ENCODE measurements around the gene COL6A3.

The COL6A3 gene, protein sequence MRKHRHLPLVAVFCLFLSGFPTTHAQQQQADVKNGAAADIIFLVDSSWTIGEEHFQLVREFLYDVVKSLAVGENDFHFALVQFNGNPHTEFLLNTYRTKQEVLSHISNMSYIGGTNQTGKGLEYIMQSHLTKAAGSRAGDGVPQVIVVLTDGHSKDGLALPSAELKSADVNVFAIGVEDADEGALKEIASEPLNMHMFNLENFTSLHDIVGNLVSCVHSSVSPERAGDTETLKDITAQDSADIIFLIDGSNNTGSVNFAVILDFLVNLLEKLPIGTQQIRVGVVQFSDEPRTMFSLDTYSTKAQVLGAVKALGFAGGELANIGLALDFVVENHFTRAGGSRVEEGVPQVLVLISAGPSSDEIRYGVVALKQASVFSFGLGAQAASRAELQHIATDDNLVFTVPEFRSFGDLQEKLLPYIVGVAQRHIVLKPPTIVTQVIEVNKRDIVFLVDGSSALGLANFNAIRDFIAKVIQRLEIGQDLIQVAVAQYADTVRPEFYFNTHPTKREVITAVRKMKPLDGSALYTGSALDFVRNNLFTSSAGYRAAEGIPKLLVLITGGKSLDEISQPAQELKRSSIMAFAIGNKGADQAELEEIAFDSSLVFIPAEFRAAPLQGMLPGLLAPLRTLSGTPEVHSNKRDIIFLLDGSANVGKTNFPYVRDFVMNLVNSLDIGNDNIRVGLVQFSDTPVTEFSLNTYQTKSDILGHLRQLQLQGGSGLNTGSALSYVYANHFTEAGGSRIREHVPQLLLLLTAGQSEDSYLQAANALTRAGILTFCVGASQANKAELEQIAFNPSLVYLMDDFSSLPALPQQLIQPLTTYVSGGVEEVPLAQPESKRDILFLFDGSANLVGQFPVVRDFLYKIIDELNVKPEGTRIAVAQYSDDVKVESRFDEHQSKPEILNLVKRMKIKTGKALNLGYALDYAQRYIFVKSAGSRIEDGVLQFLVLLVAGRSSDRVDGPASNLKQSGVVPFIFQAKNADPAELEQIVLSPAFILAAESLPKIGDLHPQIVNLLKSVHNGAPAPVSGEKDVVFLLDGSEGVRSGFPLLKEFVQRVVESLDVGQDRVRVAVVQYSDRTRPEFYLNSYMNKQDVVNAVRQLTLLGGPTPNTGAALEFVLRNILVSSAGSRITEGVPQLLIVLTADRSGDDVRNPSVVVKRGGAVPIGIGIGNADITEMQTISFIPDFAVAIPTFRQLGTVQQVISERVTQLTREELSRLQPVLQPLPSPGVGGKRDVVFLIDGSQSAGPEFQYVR (N-terminal part only)

DNA sequence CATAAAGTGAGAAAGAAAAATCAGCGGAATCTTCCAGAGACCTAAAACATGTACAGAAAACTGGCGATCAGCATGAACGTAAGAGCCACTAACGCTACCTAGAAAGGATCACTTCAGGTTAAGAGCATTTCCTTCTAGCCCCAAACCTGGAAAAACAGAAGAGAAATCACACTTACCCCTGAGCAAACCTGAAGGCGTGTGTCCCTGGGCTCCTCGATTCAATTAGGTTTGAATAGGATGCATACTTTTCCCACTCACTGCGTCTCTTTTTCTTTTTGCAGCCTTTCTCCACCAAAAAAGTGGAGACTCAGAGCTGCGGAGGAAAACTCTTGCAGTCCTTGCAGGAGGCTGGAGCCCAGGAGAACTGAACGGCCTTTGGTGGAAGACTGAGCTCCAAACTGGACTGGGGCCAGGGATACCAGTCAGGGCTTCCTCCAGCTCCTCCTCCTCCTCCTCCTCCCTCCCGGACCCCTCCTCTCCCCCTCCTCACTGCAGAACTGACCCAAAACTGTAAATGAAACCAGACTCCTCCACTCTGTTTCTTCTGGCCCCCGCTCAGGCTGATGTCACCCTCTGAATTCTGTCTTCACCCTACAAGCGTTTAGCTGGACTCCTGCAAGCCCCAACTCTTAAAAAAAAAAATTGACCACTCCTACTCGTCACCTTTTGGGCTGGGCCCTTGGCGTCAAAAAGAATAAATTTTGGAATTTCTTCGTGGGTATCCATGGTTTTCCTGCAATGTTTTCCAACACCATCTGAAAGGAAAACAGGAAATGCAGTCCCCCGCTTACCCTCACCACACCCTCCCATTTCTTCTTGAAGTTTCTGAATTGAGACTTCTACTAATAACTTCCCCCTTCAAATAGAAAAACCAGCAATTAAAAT lies at the start of gene COL6A3:
COL6A3 (minus strand) TSS at position 388 of the 885 bp plus-strand sequence. CDS start 17,347 bp downstream, outside the sequence.
- DNase-seq: no peak

DNA sequence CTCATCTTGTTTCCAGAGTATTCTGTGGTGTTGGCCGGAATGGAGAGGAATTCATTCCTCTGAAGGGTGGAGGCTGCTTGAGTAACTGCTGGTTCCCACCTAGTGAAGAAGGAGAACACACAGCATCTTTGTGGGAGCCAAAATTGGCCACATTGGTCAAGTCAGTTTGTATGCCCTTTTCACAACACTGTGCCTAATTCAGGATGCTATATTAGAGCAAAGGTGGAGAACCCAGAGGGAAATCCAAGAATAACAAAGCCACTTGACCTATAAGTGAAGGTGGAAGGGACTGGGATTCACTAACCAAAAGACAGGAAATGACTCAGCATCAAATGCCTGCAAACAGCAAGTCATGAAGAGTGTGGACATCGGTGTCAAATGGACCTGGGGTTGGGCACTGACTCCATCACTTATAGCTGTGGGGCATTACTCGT lies 45.8 kb upstream of the COL6A3 start:
- DNase-seq: no peak

DNA sequence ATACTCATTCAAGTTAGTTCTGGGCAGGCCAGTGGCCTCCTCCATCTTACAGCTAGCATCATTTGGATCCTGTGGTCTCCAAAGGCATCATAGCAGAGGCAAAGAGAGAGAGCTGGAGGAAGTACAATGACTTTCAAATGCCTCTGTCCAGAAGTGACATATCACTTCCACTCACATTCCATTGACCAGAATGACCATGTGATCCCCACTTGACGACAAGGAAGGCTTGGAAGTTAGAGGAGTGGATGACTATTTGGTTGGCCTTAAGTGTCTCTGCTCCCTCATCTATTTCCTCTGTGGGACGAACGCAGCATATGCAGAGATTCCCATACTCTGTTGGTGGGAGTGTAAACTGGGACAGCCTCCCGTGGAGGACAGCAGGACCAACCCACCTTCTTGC lies 45.3 kb upstream of the COL6A3 start:
- no peak for DNase-seq

DNA sequence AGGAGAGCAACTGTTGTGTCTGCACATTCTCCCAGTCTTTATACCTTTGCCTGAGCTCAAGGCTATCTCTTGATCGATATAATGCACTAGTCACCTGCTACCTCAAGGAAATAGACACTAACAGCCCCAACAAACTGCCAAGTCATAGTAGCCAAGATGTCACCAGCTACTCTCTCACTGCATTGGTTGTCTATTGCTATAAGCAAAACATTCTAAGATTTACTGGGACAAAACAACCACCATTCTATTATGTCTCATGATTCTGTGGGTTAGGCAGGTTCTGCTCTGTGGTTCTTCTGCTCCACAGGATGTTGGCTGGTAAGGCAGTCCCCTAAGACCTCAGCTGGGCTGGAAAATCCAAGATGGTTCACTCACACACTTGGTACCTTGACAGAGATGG lies 44.6 kb upstream of the COL6A3 start:
- DNase-seq: no peak

DNA sequence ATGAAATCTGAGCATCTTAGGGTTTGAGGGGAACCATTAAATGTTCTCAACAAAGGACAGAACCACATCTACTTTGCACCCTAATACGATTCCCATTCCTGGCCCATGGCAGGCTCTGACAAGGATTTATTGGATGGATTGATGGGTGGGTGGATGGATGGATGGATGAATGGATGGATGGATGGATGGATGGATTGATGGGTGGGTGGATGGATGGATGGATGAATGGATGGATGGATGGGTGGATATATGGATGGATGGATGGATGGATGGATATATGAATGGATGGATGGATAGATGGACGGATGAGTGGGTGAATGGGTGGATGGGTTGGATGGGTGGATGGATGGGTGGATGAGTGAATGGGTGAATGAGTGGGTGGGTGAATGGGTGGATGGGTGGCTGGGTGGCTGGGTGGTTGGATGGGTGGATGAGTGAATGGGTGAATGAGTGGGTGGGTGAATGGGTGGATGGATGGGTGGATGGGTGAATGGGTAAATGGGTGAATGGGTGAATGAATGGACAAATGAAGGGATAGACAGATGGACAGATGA lies 43.5 kb upstream of the COL6A3 start:
- no peak for DNase-seq

DNA sequence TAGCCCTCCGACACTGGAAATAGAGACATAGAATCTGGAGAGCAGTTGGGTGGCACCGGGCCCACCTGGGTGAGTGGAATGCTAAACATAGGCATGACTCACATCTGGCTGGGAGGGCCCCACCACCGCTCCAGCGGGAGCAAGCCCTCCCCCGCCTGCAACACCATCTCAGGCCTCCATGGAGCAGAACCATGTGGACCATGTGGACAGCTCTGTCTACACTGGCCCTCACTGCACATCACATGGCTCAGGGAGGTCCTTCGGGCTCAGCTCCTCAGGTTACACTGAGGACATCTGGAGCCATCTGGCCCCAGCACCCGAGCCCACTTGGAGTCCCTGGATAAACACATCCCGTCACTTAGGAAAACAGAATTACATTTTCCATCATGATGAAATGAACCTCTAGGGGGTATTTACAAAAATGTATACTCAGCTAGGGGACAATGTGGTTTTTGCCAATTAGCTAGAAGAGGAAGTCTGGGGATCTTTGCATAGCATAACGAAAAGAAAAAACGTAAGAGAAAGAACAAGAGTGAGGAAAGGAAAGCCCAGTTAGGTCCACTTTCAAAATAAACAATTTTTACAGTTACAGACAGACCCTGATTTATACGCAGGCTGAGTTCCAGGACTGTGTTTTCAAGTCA lies 42.4 kb upstream of the COL6A3 start:
- no peak for DNase-seq

DNA sequence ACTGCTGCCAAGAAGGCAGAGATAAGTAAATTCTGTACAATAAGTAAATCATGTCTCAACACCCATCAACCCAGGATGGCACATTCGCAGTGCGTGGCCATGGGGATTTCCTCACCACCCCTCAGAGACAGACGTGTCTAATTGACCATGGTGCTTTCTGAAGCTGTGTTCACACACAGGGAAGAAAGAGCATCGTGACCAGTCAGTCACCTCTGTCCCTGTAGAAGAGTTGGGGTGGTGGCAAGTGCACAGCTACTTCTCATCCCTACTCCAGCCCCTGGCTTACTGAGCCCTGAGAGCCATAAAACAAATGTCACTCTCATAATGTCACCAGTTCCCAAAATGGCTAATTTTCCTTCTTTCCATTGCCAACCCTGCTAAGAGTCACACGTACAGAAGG lies 41.8 kb upstream of the COL6A3 start:
- DNase-seq: no peak

DNA sequence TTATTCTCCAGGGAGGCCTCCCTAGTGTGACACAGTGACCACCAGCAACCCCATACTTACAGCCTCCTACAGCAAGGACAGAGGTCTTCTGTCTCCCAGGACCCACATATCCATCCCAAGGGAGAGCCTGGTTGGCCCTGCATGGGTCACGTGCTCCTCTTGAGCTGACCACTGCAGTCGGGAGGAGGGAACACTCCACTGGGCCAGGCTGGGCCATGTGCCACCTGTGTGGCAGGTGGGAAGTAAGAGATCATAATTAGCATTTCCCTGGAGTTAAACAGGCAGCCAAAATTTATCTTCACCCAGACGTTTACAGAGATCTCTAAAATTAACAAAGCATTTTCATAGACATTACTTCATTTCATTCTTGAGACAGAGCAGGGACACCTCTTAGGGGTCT lies 39.7 kb upstream of the COL6A3 start:
- DNase-seq: no peak

DNA sequence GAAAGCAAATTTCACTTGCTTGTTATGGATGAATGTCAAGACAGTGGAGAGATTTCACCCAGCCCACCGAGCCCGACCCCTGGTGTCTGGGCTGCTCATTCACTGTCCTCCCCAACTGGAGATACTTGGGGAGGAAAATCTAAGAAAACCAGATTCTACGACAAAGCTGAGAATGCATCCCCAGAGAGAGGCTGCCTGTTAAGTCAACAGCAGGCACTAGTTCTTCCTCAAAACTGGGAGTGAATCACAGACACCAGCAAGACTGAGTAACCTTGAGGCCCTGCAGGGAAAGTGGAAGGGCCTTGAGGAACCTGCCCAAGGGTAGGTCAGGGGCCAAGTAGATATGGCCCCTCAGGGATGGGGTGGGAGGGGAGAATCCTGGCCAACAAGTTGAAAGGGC lies 38.9 kb upstream of the COL6A3 start:
- no peak for DNase-seq

DNA sequence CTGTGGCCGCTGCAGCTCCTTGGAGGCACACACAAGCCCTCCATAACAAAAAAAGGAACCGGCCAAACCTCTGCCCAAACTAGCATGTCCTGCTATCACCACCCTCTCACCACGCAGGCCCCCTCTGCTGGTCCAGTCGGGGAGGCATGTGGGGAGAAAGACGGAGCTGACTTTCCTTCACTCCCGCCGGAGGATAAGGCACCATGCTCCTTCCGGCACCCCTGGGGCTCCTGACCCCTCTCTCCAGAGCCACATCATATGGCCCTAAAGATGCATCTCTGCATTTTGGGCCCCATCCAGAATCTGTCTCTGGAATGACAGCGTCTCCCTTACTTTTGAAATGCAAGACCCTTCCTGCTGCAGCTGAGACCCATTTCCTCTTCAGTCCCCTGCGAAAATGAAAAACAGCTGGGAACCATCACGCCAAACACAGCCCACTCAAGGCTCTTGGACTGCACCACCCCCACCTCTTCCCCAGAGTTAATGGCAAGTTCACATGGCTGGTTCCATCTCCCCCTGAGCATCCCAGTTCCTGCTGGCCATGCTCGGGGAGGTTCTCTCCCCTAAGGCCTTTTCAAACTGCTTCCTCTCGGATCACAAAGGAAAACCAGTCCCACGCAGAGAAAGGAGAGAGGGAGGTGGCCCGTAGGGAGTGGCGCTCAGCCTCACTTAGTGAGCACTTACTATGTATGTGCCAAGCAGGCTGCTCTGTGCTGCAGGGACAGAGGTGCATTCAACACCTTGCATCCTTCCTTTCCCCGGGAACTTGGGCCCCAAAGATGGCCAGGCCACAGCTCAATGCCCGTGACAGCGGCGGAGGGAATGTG lies 37.9 kb upstream of the COL6A3 start:
- no peak for DNase-seq

DNA sequence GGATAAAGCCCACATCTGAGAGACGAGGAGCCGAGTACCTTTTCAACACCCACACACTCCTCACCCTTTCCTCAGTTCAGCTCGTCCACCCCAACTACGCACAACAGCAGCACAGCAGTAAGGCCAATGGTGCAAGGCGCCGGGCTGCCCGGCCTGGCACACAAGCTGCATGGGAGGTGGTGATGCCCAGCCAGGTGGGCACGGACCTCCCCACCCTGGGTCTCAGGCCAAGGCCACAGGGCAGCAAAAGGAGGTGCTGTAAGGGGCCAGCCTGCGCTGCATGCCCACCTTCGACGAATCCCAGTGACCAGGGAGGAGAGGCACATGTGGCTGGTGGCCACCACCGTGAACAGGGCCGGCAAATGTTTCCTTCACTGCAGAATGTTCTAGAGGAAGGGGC lies 36.6 kb upstream of the COL6A3 start:
- no peak for DNase-seq

DNA sequence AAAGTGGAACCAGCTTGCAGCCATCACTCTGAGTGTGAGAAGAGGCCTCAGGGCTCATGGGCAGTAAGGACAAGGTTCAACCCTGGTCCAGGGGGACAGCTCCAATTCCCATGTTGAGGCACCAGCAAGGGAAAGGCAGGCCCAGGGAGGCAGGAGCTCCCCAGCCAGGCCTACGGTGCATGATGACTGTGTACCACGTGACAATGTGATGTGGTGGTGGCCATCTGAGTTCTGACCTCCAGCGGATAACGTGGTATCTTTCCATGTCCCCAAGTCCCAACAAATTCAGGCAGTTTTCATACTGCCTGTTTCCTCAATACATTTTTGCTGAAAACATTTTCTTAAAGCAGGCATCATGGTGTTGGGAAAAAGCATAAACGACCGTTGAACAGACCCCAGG lies 36.1 kb upstream of the COL6A3 start:
- no peak for DNase-seq

DNA sequence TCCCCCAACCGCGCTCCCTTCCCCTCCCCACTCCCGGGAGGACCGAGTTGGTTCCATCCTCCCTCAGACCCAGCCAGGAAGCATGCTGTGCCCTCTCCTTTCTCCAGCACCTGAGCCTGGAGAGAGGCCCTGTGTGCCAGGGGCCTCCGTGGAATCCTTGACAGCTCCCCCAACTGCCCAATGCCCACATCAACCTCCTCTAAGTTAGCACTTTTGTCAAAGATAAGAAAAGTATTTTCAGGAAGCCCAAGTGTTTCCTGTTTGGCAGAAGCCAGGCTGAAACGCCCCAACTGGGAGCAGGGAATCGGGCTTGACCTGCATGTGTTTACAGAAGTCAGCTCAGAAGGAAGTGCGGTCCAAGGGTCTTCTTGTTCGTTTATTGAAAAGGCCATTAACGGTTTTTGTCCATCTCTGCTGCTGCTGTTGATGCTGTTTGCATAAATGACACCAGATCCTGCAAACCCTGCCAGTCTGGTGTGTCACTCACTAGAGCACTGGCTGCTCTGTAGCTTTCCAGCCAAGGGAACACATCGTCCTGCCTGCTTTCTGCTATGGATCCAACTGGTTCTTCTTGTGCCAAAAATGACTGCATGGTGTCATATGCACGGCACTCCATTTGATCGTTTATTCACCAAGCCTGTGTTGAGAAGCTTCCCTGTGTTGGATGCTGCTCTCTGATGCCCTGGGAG lies 35.4 kb upstream of the COL6A3 start:
- DNase-seq: no peak

DNA sequence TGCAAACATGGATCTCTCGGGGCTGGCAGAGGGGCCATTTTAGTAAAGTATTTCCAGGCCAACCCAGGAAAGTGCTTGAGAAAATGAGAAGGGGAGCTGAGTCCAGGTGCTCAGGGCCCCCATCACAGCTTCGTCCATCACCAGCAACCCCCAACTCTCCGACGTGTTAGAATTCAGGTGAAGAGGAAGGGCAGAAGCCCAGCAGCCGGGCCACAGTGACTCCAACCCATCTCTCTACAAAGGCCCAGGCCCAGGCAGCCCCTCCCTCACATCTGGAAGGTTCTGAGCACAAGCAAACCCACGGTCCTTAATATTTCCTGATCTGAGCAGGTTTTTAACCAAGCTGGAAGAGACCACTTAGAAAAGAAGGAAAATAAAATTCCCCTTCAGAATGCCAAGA lies 34.7 kb upstream of the COL6A3 start:
- no peak for DNase-seq

DNA sequence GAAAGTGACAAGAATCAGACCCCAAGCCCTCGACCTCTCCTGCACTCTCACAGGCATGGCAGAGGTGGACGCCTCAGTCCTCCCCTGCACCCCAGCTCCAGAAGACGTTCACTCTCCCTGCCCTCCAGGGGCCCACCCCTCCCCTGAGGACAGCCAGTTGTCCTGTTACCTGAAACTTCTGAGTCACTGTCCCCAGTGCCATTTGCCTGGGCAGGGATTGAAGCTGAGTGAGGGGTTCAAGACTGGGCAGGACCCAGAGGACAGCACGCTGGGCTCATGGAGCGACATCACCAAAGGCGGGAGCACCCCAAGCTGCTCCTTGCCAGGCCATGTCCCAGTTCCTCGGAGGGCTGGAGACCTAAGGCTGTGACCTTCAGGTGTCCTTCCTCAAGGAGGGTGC lies 34.2 kb upstream of the COL6A3 start:
- no peak for DNase-seq

DNA sequence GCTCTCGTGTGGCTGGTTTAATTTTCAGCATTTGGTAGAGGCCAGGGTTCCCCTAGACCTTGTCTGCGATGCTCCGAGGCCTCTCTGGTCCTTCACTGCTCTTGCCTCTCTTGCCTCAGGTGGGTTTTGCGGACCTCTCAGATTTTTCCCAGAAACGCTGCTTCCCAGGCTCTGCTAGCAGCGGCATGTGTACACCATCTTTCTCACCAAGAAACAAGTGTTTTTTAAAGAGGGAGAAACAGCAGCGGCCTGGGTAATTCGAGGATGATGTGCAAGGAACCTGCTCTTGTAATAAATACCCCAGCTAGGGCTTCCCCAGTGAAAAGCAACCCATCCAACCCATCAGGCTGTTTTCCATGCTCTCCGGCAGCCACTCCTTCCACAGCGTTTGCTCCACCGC lies 33.5 kb upstream of the COL6A3 start:
- DNase-seq: no peak

DNA sequence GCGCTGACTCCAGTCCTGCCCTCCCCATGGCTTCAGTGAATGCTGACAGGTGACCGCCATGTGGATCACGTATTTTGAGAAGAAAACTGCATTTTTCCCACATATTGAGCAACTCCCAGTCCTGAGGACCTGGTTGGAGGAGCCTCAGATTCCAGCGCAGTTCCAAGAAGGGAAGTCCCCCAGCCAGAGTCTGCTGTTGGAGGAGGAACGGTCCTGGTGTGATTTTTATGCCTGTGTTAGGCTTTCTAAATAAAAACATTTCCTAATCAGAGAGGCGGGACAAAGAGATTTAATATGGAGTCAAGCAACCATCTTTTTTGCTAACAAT lies 32.3 kb upstream of the COL6A3 start:
- DNase-seq: no peak

DNA sequence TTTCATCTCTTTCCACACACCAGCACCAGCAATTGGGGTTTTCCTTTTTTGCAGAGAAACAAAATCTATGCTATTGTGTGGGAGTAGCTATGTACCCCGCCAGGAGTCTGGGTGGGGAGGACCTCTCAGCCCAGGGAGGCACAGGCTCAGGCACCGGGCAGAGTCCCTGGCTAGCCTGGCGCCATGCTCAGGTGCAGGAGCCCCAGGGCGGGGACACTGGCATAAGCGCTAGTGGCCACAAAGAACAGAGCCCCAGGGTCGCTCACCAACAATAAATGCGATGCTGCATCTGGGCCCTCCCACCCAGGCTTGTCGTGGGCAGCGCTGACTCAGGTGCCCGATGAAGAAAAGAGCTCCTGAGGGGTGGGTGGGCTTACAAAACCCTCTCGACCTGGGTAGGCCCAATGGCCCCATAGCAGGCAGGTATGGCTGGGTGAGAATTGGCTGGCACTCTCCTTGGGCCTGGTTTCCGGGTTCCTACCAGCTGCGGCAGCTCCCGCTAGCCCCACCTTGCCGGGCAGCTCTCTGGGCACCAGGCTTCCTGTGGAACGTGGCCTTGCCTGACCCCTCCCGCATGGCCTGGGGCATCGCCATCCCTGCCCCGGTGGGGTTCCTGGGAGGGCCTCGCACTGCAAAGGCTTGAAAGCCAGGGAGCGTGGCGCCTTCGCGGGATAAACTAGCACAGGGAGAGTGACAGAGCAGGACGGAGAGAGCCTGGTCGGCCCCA lies 31.8 kb upstream of the COL6A3 start:
- DNase-seq: no peak

DNA sequence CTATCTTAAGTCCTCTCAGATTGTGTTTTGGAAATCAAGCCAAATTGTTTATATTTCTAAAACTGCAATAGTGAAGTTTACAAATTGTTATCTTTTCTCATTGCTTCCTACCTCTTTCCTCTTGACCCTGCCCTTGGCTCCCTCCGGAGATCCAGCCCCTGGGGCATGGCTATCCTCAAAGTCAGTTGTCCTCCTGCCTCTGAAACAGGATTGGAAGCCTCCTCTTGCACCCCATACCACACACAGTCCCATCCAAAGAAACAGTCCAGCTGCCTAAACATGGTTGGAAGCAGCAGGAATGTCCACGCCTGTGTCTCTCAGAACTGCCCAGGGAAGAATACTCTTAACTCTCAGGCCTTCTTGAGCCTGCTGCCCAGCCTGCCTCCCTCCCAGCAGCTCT lies 30.1 kb upstream of the COL6A3 start:
- DNase-seq: no peak

All from NCI-H1436 (cell line).